ENCODE measurements around the gene ZNF414. TPM values are rescaled to one million over a fixed set of nuclear protein-coding genes. Genes with fewer than 3 reads are reported as not detected.

ZNF414 gene
- total RNA-seq, 2 donors from 2014 or later, result 45.1 to 46.2 TPM

GRCh38 chr19:8482696-8483095 is 31.3 kb downstream of the ZNF414 start:
- H3K36me3 Mint-ChIP-seq (ENCODE audit: low read depth), result peaks cover 2% of the 10 kb centered on the region
- ATAC-seq, result no peak
- H3K4me3 Mint-ChIP-seq, result no peak overlapping the region
- H3K27me3 Mint-ChIP-seq, result no peaks in the 10 kb centered on the region
- peaks cover 40% of the 10 kb centered on the region for H3K4me1 Mint-ChIP-seq
- no peaks in the 10 kb centered on the region for H3K9me3 ChIP-seq (ENCODE audit: control insufficient read depth, low read length, poor library complexity, severe bottlenecking)
- no peak overlapping the region for H3K27ac Mint-ChIP-seq
- DNase-seq, result no peak

- peaks cover 30% of the 10 kb centered on the region for H3K4me1 Mint-ChIP-seq
- peak overlapping the region; percentile 66 for H3K27ac Mint-ChIP-seq
- no peak overlapping the region for H3K4me3 Mint-ChIP-seq
- ATAC-seq (no peak), DNase-seq (no peak)
- H3K27me3 Mint-ChIP-seq, result no peaks in the 10 kb centered on the region
- H3K9me3 ChIP-seq (ENCODE audit: control insufficient read depth, low read length, poor library complexity, severe bottlenecking), result no peaks in the 10 kb centered on the region
- peaks cover 2% of the 10 kb centered on the region for H3K36me3 Mint-ChIP-seq (ENCODE audit: low read depth)
Observed at GRCh38 chr19:8481616-8482015, 32.4 kb downstream of the ZNF414 start.

GRCh38 chr19:8481201-8481600 is 32.8 kb downstream of the ZNF414 start:
- Mint-ChIP-seq H3K27me3 (no peaks in the 10 kb centered on the region), H3K36me3 (ENCODE audit: low read depth) (peaks cover 2% of the 10 kb centered on the region)
- DNase-seq, result no peak

DNA sequence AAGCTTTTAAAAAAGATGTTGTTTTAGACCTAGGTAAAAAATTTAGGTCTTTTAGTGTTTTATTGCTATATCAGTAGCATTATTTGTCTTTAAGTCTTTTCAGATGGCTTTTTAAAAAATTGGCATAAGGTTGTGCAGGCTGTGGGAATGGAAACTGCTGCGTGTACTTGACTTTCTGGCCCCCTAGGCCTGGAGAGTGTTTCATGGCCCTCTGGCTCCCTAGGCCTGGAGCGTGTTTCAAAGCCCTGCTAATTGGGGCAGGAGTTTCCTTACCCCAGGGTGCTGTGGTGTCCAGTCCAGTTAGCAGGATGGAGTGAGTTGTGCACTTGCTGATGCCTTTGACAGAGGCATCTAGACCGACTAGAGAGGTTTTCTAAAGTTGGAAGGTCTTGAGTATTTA is 35.4 kb downstream of the ZNF414 start:
- no peaks in the 10 kb centered on the region for H3K9me3 ChIP-seq (ENCODE audit: control insufficient read depth, low read length, poor library complexity, severe bottlenecking)
- Mint-ChIP-seq H3K27me3 (no peaks in the 10 kb centered on the region), H3K4me1 (peaks cover 34% of the 10 kb centered on the region), H3K4me3 (no peak overlapping the region), H3K27ac (peak overlapping the region; percentile 83), H3K36me3 (ENCODE audit: low read depth) (peaks cover 2% of the 10 kb centered on the region)
- DNase-seq, result no peak
- no peak for ATAC-seq

More at GRCh38 chr19:8481201-8481600, 32.8 kb downstream of the ZNF414 start:
- H3K9me3 ChIP-seq (ENCODE audit: control insufficient read depth, low read length, poor library complexity, severe bottlenecking), result no peaks in the 10 kb centered on the region
- ATAC-seq, result no peak
- H3K4me1 Mint-ChIP-seq, result peaks cover 29% of the 10 kb centered on the region
- H3K27ac Mint-ChIP-seq, result peak overlapping the region; percentile 66
- H3K4me3 Mint-ChIP-seq, result no peak overlapping the region

- H3K4me3 Mint-ChIP-seq, result no peak overlapping the region
- peak overlapping the region; percentile 83 for H3K27ac Mint-ChIP-seq
- no peaks in the 10 kb centered on the region for H3K27me3 Mint-ChIP-seq
- H3K9me3 ChIP-seq (ENCODE audit: control insufficient read depth, low read length, poor library complexity, severe bottlenecking), result no peaks in the 10 kb centered on the region
- ATAC-seq, result peak; percentile 28
- peaks cover 2% of the 10 kb centered on the region for H3K36me3 Mint-ChIP-seq (ENCODE audit: low read depth)
- peaks cover 33% of the 10 kb centered on the region for H3K4me1 Mint-ChIP-seq
- no peak for DNase-seq
Observed at GRCh38 chr19:8477889-8478288, 36.1 kb downstream of the ZNF414 start.

DNA sequence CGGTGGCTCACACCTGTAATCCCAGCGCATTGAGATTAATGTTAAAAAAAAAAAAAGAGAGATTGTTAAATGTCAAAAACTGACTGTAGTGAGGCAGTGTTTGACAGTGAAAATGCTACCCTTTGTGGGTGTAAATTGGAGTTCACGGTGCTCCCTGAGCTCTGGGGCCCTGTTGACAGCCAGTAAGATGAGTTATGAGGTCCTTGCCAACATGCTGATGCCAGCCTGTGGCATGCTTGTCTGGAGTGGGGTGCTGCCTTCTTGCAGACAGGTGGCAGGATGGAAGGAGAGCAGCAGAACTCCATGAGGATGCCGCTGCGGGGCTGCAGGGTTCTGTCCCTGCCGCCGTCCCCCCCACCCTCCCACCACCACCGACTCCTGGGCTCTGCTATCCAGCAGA is 37.4 kb downstream of the ZNF414 start:
- no peaks in the 10 kb centered on the region for H3K9me3 ChIP-seq (ENCODE audit: control insufficient read depth, low read length, poor library complexity, severe bottlenecking)
- no peaks in the 10 kb centered on the region for H3K27me3 Mint-ChIP-seq

GRCh38 chr19:8475005-8475404 is 39.0 kb downstream of the ZNF414 start:
- no peaks in the 10 kb centered on the region for H3K9me3 ChIP-seq (ENCODE audit: control insufficient read depth, low read length, poor library complexity, severe bottlenecking)
- H3K4me3 Mint-ChIP-seq, result no peak overlapping the region
- DNase-seq, result no peak
- H3K27ac Mint-ChIP-seq, result no peak overlapping the region
- peaks cover 21% of the 10 kb centered on the region for H3K4me1 Mint-ChIP-seq
- H3K36me3 Mint-ChIP-seq (ENCODE audit: low read depth), result peaks cover 2% of the 10 kb centered on the region
- H3K27me3 Mint-ChIP-seq, result no peaks in the 10 kb centered on the region
- no peak for ATAC-seq

More for the DNA sequence above, 37.4 kb downstream of the ZNF414 start:
- no peak overlapping the region for H3K4me3 Mint-ChIP-seq
- peaks cover 2% of the 10 kb centered on the region for H3K36me3 Mint-ChIP-seq (ENCODE audit: low read depth)
- peaks cover 28% of the 10 kb centered on the region for H3K4me1 Mint-ChIP-seq
- no peak for ATAC-seq
- no peak for DNase-seq
- peak overlapping the region; percentile 27 for H3K27ac Mint-ChIP-seq

DNA sequence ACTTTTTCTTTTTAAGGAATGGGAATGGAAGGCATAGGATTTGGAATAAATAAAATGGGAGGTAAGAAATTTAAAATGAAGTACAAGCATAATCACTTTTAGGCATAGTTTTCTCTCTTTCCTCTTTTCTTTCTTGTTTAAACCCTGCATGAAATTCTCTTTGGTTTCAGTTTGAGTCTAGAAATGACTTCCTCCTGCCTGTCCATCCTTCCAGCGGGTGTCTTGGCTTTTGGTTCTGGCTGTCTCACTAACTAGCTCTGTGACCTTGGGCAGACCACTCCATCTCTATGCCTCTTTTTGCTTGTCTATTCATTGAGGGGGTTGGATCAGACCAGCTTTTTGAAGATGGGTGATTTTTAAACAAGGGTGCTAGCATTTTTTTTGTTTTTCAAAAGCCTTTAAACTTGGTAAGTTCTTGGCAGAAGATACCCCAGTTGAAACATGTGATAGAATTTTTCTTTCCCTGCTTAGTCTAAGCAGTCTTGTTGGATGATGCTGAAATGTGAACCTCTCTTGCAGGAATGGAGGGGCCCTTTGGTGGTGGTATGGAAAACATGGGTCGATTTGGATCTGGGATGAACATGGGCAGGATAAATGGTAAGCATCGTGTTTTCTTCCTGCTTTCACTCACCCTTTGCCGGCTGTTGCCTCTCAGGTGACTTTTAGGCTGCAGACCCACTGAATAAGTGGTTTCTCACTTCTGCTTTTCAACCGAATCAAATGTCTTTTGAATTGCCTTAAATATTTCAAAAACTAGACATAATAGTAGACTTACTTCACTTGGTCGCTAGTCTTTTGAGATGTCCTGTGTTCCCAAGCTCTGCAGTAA is 40.1 kb downstream of the ZNF414 start:
- peaks cover 21% of the 10 kb centered on the region for H3K4me1 Mint-ChIP-seq
- ATAC-seq, result peak; percentile 27

DNA sequence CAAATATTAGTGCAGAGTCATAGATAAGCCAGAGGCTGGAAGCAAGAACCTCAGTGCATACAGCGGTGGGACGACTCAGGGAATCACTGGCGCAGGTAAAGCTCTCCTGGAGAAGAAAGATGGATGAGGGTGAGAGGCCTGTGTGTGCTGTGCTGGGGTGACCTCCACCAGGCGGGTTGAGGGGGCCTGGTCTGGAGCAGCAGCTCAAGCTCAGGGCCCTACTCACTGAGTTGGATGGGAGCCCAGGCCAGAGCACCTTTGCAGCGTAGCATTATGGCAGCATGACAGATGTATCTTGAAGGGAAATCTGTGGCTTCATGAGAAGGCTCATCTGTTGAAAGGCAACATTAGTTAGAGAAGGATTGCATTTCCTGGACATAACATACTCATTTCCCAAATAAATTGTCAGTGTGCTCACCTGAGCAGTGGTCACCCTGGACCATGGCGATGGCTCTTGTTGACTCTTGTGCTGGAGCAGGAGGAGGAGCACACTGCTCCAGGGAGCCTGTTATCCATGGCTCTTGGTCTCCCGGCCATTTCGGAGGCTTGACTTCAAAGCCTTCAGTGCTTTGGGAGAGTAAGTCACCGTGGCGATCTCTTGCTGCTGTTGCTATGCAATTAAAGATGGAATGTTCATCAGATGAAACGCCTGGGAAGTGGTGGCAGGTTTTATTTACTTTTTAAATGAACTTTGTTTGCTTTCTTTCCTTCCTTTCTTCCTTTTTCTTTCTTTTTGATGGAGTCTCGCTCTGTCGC is 44.2 kb downstream of the ZNF414 start:
- Mint-ChIP-seq H3K27me3 (no peaks in the 10 kb centered on the region), H3K36me3 (ENCODE audit: low read depth) (peaks cover 16% of the 10 kb centered on the region), H3K4me3 (no peak overlapping the region), H3K27ac (peak overlapping the region; percentile 60), H3K4me1 (peaks cover 15% of the 10 kb centered on the region)
- no peak for DNase-seq
- ATAC-seq, result peak; percentile 27
- no peaks in the 10 kb centered on the region for H3K9me3 ChIP-seq (ENCODE audit: control insufficient read depth, low read length, poor library complexity, severe bottlenecking)

More for the DNA sequence above, 40.1 kb downstream of the ZNF414 start:
- no peak for DNase-seq
- Mint-ChIP-seq H3K4me3 (no peak overlapping the region), H3K27me3 (no peaks in the 10 kb centered on the region), H3K36me3 (ENCODE audit: low read depth) (peaks cover 8% of the 10 kb centered on the region), H3K27ac (no peak overlapping the region)
- H3K9me3 ChIP-seq (ENCODE audit: control insufficient read depth, low read length, poor library complexity, severe bottlenecking), result no peaks in the 10 kb centered on the region

- Mint-ChIP-seq H3K27me3 (no peaks in the 10 kb centered on the region), H3K4me1 (peaks cover 18% of the 10 kb centered on the region), H3K27ac (peak overlapping the region; percentile 34), H3K4me3 (no peak overlapping the region), H3K36me3 (ENCODE audit: low read depth) (peaks cover 16% of the 10 kb centered on the region)
- H3K9me3 ChIP-seq (ENCODE audit: control insufficient read depth, low read length, poor library complexity, severe bottlenecking), result no peaks in the 10 kb centered on the region
- DNase-seq (no peak), ATAC-seq (no peak)
Observed at GRCh38 chr19:8468761-8469373, 45.1 kb downstream of the ZNF414 start.

DNA sequence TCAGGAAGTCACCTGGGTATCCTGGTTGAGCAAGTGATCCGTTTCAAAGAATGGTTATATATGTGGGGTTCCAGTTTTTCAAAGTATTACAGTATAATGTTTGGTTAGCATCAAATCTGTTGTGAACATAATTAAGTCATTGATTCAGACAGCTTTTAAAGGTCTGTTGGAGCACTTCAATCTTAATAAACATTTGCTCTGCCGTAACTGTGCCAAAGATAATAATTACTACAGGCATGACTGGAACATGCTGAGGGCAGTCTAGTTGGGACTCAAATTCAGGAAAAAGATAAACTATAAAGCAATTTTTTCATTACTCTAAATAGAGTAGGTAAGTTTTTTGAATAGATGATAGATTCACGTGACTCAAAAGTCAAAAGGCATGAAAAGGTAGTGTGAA is 45.8 kb downstream of the ZNF414 start:
- H3K36me3 Mint-ChIP-seq (ENCODE audit: low read depth), result peaks cover 16% of the 10 kb centered on the region
- no peaks in the 10 kb centered on the region for H3K27me3 Mint-ChIP-seq
- no peaks in the 10 kb centered on the region for H3K9me3 ChIP-seq (ENCODE audit: control insufficient read depth, low read length, poor library complexity, severe bottlenecking)
- peak overlapping the region; percentile 73 for H3K27ac Mint-ChIP-seq
- DNase-seq (no peak), ATAC-seq (no peak)
- H3K4me1 Mint-ChIP-seq, result peaks cover 13% of the 10 kb centered on the region
- no peak overlapping the region for H3K4me3 Mint-ChIP-seq

GRCh38 chr19:8466018-8466417 is 47.9 kb downstream of the ZNF414 start:
- ATAC-seq (no peak), DNase-seq (no peak)
- Mint-ChIP-seq H3K36me3 (ENCODE audit: low read depth) (peaks cover 16% of the 10 kb centered on the region), H3K27ac (peak overlapping the region; percentile 11), H3K4me1 (peaks cover 27% of the 10 kb centered on the region), H3K4me3 (no peak overlapping the region), H3K27me3 (no peaks in the 10 kb centered on the region)
- no peaks in the 10 kb centered on the region for H3K9me3 ChIP-seq (ENCODE audit: control insufficient read depth, low read length, poor library complexity, severe bottlenecking)

- no peaks in the 10 kb centered on the region for H3K9me3 ChIP-seq (ENCODE audit: control insufficient read depth, low read length, poor library complexity, severe bottlenecking)
- Mint-ChIP-seq H3K36me3 (ENCODE audit: low read depth) (peaks cover 10% of the 10 kb centered on the region), H3K27ac (peak overlapping the region; percentile 19), H3K27me3 (no peaks in the 10 kb centered on the region), H3K4me3 (no peak overlapping the region), H3K4me1 (peaks cover 37% of the 10 kb centered on the region)
- DNase-seq (no peak), ATAC-seq (no peak)
Observed at GRCh38 chr19:8463365-8463764, 50.6 kb downstream of the ZNF414 start.

Measured in T-helper 17 cell (primary cell).